GM23248 (cell line): ENCODE measurements around the gene CIAO3. TPM values are rescaled to one million over a fixed set of nuclear protein-coding genes. Genes with fewer than 3 reads are reported as not detected.

Experiments used
- DNase-seq: peaks from one replicate; pipeline ENCODE4 v3.0.0-alpha.2; 2015
- H2AFZ ChIP-seq: fragments of 200-600 bp; sonication (generic); 2 replicates; pipeline ENCODE4 v1.6.1; 2016; ENCODE audit warnings: antibody characterized with exemption
- H3F3A ChIP-seq: fragments of 200-600 bp; sonication (generic); 2 replicates; pipeline ENCODE4 v1.6.1; 2016; ENCODE audit warnings: mild to moderate bottlenecking, antibody characterized with exemption, mixed run types; ENCODE audit not compliant: insufficient read depth
- H3K27ac ChIP-seq: fragments of 200-600 bp; sonication (generic); 2 replicates; pipeline ENCODE4 v1.5.1; 2016; ENCODE audit warnings: mild to moderate bottlenecking
- H3K27me3 ChIP-seq: fragments of 200-600 bp; sonication (generic); replicated peaks from 2 replicates; pipeline ENCODE4 v1.6.1; 2016; ENCODE audit warnings: mild to moderate bottlenecking; ENCODE audit not compliant: insufficient read depth
- H3K36me3 ChIP-seq: fragments of 200-600 bp; sonication (generic); 2 replicates; pipeline ENCODE4 v1.6.1; 2016; ENCODE audit warnings: low read depth, mild to moderate bottlenecking
- H3K4me1 ChIP-seq: fragments of 200-600 bp; sonication (generic); 2 replicates; pipeline ENCODE4 v1.6.1; 2016; ENCODE audit warnings: mild to moderate bottlenecking; ENCODE audit not compliant: insufficient read depth
- H3K4me2 ChIP-seq: fragments of 200-600 bp; sonication (generic); one replicate; pipeline ENCODE4 v1.6.1; 2016; ENCODE audit warnings: mild to moderate bottlenecking; ENCODE audit not compliant: unreplicated experiment
- H3K4me3 ChIP-seq: fragments of 200-600 bp; sonication (generic); 2 replicates; pipeline ENCODE4 v1.5.1; 2016; ENCODE audit warnings: mild to moderate bottlenecking
- H3K79me2 ChIP-seq: fragments of 200-600 bp; sonication (generic); 2 replicates; pipeline ENCODE4 v1.6.1; 2016; ENCODE audit warnings: mild to moderate bottlenecking; ENCODE audit not compliant: insufficient read depth
- H3K9ac ChIP-seq: fragments of 200-600 bp; sonication (generic); 2 replicates; pipeline ENCODE4 v1.6.1; 2016; ENCODE audit warnings: mild to moderate bottlenecking
- H3K9me2 ChIP-seq: fragments of 200-600 bp; sonication (generic); 2 replicates; pipeline ENCODE4 v1.6.1; 2016; ENCODE audit warnings: mixed run types, mild to moderate bottlenecking, moderate library complexity; ENCODE audit not compliant: insufficient read depth
- H3K9me3 ChIP-seq: fragments of 200-600 bp; sonication (generic); one replicate; pipeline ENCODE4 v1.6.1; 2017; ENCODE audit warnings: low read depth
- H4K20me1 ChIP-seq: fragments of 200-600 bp; sonication (generic); 2 replicates; pipeline ENCODE4 v1.6.0; 2016; ENCODE audit not compliant: insufficient read depth
- EZH2 ChIP-seq: fragments of 200-600 bp; sonication (generic); IDR thresholded peaks from 2 replicates; pipeline ENCODE4 v1.6.1; 2018; ENCODE audit warnings: antibody characterized with exemption, mild to moderate bottlenecking; ENCODE audit not compliant: insufficient read depth, poor library complexity, severe bottlenecking
- EZH2phosphoT487 ChIP-seq: fragments of 200-600 bp; sonication (generic); IDR thresholded peaks from 2 replicates; pipeline ENCODE4 v1.6.1; 2018; ENCODE audit warnings: antibody characterized with exemption, moderate library complexity, mild to moderate bottlenecking, low read depth; ENCODE audit not compliant: insufficient read depth
- WGBS, 2 experiments: methylation state at CpG; one replicate each; pipeline ENCODE4 v1.1.6; 2015 to 2017; ENCODE audit warnings: low lambda C conversion rate in 2 of 2, low coverage in 1 of 2; ENCODE audit errors: missing lambda C conversion rate in 2 of 2; 5-methylcytosine and 5-hydroxymethylcytosine counted together
- in situ Hi-C: fragments of 300-500 bp; cut with MboI; formaldehyde crosslinking; loops from 2 replicates; pipeline ENCODE4 v1.15.0; 2020
- polyA plus RNA-seq: library from polyadenylated mRNA; unstranded; fragments of >200 nt; fragmentation: Nextera tagmentation; extraction: Ambion mirVana; gene quantifications from 2 replicates; pipeline ENCODE4 v1.2.1, GENCODE V29; 2016
- total RNA-seq: library from RNA; depleted of rRNA; stranded (reverse); fragments of >200 nt; shearing (Covaris generic); gene quantifications from 2 replicates; pipeline ENCODE4 v1.2.3, GENCODE V29; 2014

Gene CIAO3
- total and polyA plus RNA-seq, 2 experiments from 2014 or later = 24.5 to 37.5 TPM

DNA sequence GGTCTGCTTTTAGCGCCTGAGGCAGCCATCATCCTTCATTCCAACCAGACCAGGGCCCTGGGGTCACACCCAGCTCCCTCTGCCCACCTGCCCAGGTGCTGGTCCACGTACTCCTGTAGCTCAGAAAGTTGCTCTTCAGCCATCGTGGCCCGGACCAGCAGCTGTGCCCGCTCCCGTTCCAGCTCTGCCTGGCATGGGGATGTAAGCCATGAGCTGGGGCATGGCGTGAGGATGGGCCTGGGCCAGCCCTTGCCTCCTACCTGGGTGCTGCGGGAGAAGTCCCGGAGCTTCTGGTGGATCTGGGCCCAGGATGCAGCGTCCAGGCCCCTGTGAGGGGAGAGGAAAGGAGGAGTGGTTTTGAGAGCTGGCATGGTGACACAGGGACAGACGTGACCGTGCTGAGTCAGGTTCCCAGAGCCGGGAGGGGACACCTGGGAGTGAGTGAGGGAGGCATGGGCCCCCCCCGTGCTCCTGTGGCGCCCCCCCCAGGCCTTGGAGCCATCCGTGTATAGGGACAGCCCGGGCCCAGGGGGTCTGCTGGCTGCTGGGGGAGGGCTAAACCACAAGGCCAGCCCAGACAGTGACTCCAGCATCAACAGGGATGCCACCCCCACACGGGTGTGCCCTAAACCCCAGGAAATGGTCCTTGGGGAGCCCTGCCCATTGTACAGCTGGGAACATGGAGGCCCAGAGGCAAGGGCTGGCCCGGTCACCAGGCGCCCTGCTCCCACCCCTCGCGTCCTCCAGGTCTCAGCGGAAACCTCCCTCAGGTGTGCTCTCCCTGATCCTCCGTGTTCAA is 17.8 kb downstream of the CIAO3 start:
- H3K4me2 ChIP-seq = no peak overlapping the region
- 81 to 85% methylated on average over 24 of the region's 24 CpGs for WGBS, 2 experiments

DNA sequence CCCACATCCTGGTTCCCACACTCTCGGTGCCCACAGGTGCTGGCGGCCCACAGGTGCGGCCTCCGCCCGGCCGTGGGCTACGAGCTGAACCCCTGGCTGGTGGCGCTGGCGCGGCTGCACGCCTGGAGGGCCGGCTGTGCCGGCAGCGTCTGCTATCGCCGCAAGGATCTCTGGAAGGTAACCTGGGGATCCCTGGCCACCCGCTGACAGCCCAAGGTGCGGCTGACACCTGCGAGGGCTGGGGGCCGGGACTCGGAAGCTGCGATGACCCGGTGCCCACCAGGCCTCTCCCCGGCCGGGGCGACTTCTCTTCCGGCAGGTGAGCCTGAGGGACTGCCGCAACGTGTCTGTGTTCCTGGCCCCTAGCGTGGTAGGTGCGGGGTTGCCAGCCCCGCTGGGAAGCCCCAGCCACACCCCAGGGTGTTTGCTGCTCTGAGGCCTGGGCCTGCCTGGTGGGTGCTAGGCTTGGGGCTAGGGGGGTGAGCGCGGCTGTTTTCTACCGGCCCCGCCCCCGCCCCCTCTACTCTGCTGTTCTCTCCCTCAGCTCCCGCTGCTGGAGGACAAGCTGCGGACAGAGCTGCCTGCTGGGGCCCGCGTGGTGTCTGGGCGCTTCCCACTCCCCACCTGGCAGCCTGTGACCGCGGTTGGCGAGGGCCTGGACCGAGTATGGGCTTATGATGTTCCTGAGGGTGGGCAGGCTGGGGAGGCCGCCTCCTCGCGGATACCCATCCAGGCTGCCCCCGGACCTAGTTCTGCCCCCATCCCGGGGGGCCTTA is 18.8 kb downstream of the CIAO3 start:
- DNase-seq = no peak
- Histone ChIP-seq H3K36me3 (no peaks in the 10 kb centered on the region), H3K9ac (no peak overlapping the region), H3K79me2 (no peaks in the 10 kb centered on the region; the same call in 1 of the 2 replicates), H3K4me2 (peak overlapping the region; percentile 76), H4K20me1 (no peaks in the 10 kb centered on the region), H2AFZ (no peak overlapping the region), H3K9me2 (no peaks in the 10 kb centered on the region), H3K27ac (no peak overlapping the region), H3K4me1 (peaks cover 4% of the 10 kb centered on the region; the same call in 1 of the 2 replicates), H3K4me3 (peak overlapping the region; percentile 75), H3K27me3 (no peaks in the 10 kb centered on the region), H3K9me3 (no peaks in the 10 kb centered on the region), H3F3A (no peaks in the 10 kb centered on the region)
- WGBS, 2 experiments = 89 to 90% methylated on average over 40 to 51 of the region's 51 CpGs
- in situ Hi-C loops = no loop called here
- TF ChIP-seq EZH2 (no peak), EZH2phosphoT487 (no peak)

More for the DNA sequence above, 17.8 kb downstream of the CIAO3 start:
- TF ChIP-seq EZH2phosphoT487 (no peak), EZH2 (no peak)
- Histone ChIP-seq H3K9me3 (no peaks in the 10 kb centered on the region), H4K20me1 (no peaks in the 10 kb centered on the region), H3K36me3 (no peaks in the 10 kb centered on the region), H3K27me3 (no peaks in the 10 kb centered on the region), H3K4me3 (no peak overlapping the region), H3K4me1 (peaks cover 4% of the 10 kb centered on the region; the same call in 1 of the 2 replicates), H3K79me2 (no peaks in the 10 kb centered on the region; the same call in 1 of the 2 replicates), H2AFZ (no peak overlapping the region), H3F3A (no peaks in the 10 kb centered on the region), H3K9ac (no peak overlapping the region), H3K9me2 (no peaks in the 10 kb centered on the region), H3K27ac (no peak overlapping the region)
- no peak for DNase-seq
- in situ Hi-C loops = no loop called here

DNA sequence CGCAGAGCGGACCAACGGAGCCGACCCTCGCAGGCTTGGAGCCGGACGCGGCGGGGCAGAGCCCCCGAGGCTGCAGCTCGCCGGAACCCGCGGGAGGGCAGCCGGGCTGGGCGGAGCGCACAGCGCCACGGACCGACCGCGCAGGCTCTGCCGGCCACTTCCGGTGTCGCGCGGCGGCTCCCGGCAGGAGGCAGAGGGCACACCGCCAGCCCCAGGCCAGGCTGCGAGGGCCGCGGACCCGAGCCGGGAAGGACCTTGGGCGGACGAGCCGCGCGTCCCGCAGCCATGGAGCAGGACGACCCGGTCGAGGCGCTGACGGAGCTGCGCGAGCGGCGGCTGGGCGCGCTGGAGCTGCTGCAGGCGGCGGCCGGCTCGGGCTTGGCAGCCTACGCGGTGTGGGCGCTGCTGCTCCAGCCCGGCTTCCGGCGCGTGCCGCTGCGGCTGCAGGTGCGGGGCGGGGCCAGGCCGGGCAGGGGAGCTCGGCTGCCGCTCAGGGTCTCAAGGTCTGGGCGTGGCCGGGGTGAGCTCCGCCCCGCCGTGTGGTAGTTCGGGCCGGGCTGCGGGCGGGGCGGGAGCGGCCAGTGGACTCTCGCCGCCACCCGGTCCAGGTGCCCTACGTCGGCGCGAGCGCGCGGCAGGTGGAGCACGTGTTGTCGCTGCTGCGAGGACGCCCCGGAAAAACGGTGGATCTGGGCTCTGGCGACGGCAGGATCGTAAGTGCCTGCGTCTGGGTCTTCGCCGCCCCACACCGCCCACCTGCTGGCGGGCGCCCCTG is 19.6 kb downstream of the CIAO3 start, which contains the start of gene ANTKMT:
Gene ANTKMT (plus strand): TSS at position 157 of the 775 bp plus-strand sequence. CDS start 129 bp downstream, at position 286.
- H3K79me2 ChIP-seq = no peaks in the 10 kb centered on the region; the same call in 1 of the 2 replicates
- H3K4me3 ChIP-seq = peak within 1 kb of the TSS; percentile 75
- no peaks in the 10 kb centered on the region for H3F3A ChIP-seq
- DNase-seq = peak; percentile 86
- H3K9me2 ChIP-seq = no peaks in the 10 kb centered on the region
- H3K27ac ChIP-seq = peak within 1 kb of the TSS; percentile 58
- H3K9ac ChIP-seq = peak within 1 kb of the TSS; percentile 75
- no peaks in the 10 kb centered on the region for H3K27me3 ChIP-seq
- WGBS, 2 experiments = 7 to 11% methylated on average over 68 to 85 of the region's 106 CpGs
- in situ Hi-C loops = no loop called here
- TF ChIP-seq EZH2phosphoT487 (no peak), EZH2 (no peak)
- H3K36me3 ChIP-seq = no peaks in the 10 kb centered on the region
- H4K20me1 ChIP-seq = no peaks in the 10 kb centered on the region
- peak within 1 kb of the TSS; percentile 76 for H3K4me2 ChIP-seq
- peak within 1 kb of the TSS; percentile 72 for H2AFZ ChIP-seq
- no peaks in the 10 kb centered on the region for H3K9me3 ChIP-seq
- H3K4me1 ChIP-seq = peaks cover 4% of the 10 kb centered on the region; the same call in 1 of the 2 replicates
